Gastrocnemius medialis (tissue), 4 donors: ENCODE measurements around the gene CPLX4. TPM values are rescaled to one million over a fixed set of nuclear protein-coding genes. Genes with fewer than 3 reads are reported as not detected.
A peak's percentile ranks its signal among the peaks of the same experiment; 100 is the strongest.

Experiments
- ATAC-seq, 2 donors: fragments of 150-250 bp; one replicate each; pipeline ENCODE4 v1.9.1; 2016
- DNase-seq, 2 donors: peaks; one replicate each; pipeline ENCODE4 v3.0.0-alpha.2; 2019
- H3K27ac ChIP-seq, 4 donors: fragments of 200-600 bp; sonication (generic); 1 replicate in 1 of 4; 2 replicates in 3 of 4; pipeline ENCODE4 v1.5.1; 2016 to 2018; ENCODE audit warnings: mild to moderate bottlenecking in 2 of 4, moderate library complexity in 1 of 4
- H3K27me3 ChIP-seq, 3 donors: fragments of 200-600 bp; sonication (generic) in 2 of 3; 1 replicate in 1 of 3; 2 replicates in 2 of 3; pipeline versions ENCODE4 v1.5.1 to v1.6.0; 2016 to 2019; ENCODE audit warnings: mild to moderate bottlenecking in 1 of 3, moderate library complexity in 1 of 3
- H3K36me3 ChIP-seq, 2 donors: fragments of 200-600 bp; sonication (generic) in 1 of 2; one replicate each; pipeline ENCODE4 v1.5.1; 2017 to 2018
- H3K4me1 ChIP-seq, 2 donors: fragments of 200-600 bp; sonication (generic) in 1 of 2; one replicate each; pipeline ENCODE4 v1.5.1; 2016 to 2017; ENCODE audit warnings: mild to moderate bottlenecking in 2 of 2
- H3K4me3 ChIP-seq, 4 donors: fragments of 200-600 bp; sonication (generic) in 3 of 4; 1 replicate in 1 of 4; 2 replicates in 3 of 4; pipeline ENCODE4 v1.5.1; 2016 to 2019; ENCODE audit warnings: mild to moderate bottlenecking in 2 of 4
- H3K9me3 ChIP-seq, 3 donors: fragments of 200-600 bp; sonication (generic) in 2 of 3; 1 replicate in 1 of 3; 2 replicates in 2 of 3; pipeline ENCODE4 v1.5.1; 2016 to 2019
- CTCF ChIP-seq, 5 experiments: fragments of 450-650 bp in 3 of 5; fragments of 200-600 bp in 2 of 5; sonication (generic) in 2 of 5; IDR thresholded peaks in 4 of 5; conservative IDR thresholded peaks in 1 of 5; 1 replicate in 4 of 5; 2 replicates in 1 of 5; pipeline ENCODE4 v1.5.1; 2016 to 2019; ENCODE audit warnings: antibody characterized with exemption in 5 of 5, mild to moderate bottlenecking in 3 of 5, moderate library complexity in 3 of 5
- POLR2A ChIP-seq, 2 donors: fragments of 450-650 bp; IDR thresholded peaks; one replicate each; pipeline ENCODE4 v1.6.1; 2017; ENCODE audit warnings: antibody characterized with exemption in 2 of 2, mild to moderate bottlenecking in 2 of 2, moderate library complexity in 2 of 2
- in situ Hi-C, 4 donors: fragments of 200-750 bp; cut with MboI; loops; one replicate each; pipeline versions ENCODE4 v1.15.0 to v1.8.0; 2017; ENCODE audit warnings: low sequenced_read_pairs in 4 of 4
- intact Hi-C: fragments of 100-400 bp; cut with DNase I; formaldehyde crosslinking; loops from one replicate; pipeline ENCODE4 v1.15.1; 2023; ENCODE audit warnings: low total_unique reads
- total RNA-seq, 4 donors: library from RNA; depleted of rRNA; stranded (reverse); fragments of >200 nt; gene quantifications; one replicate each; pipeline versions ENCODE4 v1.1.0 to v1.2.3, GENCODE V29; 2016

Gene CPLX4
- total RNA-seq, 4 donors from 2014 or later: not detected

GRCh38 chr18:59272221-59272888 is 46.1 kb downstream of the CPLX4 start:
- in situ Hi-C loops: no loop called here
- Histone ChIP-seq H3K4me3 (peak overlapping the region; percentile 3 to 27 (median 24)), H3K27ac (no peak overlapping the region), H3K4me1 (peaks cover 0 to 6% of the 10 kb centered on the region in 2 donors), H3K27me3 (peaks cover 89 to 97% (median 93%) of the 10 kb centered on the region in 3 donors), H3K36me3 (no peaks in the 10 kb centered on the region), H3K9me3 (no peaks in the 10 kb centered on the region)
- ATAC-seq: no peak
- no peak for TF ChIP-seq CTCF (IDR thresholded peaks at IDR 0.05 in 4 of 5, conservative IDR thresholded peaks at IDR 0.05 in 1 of 5)
- TF ChIP-seq POLR2A (IDR thresholded peaks at IDR 0.05): no peak
- no peak for DNase-seq
- intact Hi-C loops: no loop called here

- no peaks in the 10 kb centered on the region for H3K9me3 ChIP-seq
- in situ Hi-C loops (no loop called here), intact Hi-C loops (no loop called here)
- H3K27ac ChIP-seq: no peak overlapping the region
- H3K36me3 ChIP-seq: no peaks in the 10 kb centered on the region
- TF ChIP-seq POLR2A (IDR thresholded peaks at IDR 0.05): no peak
- TF ChIP-seq CTCF (IDR thresholded peaks at IDR 0.05 in 4 of 5, conservative IDR thresholded peaks at IDR 0.05 in 1 of 5): no peak
- peaks cover 95 to 98% (median 96%) of the 10 kb centered on the region in 3 donors for H3K27me3 ChIP-seq
- peaks cover 0 to 6% of the 10 kb centered on the region in 2 donors for H3K4me1 ChIP-seq
- no peak for ATAC-seq
- no peak for DNase-seq
- peak overlapping the region in 1 of 4 donors; percentile 27 for H3K4me3 ChIP-seq
These were observed 46.7 kb downstream of the CPLX4 start for GRCh38 chr18:59271606-59272220.

GRCh38 chr18:59270689-59271257 is 47.7 kb downstream of the CPLX4 start:
- Histone ChIP-seq H3K4me1 (peaks cover 0 to 6% of the 10 kb centered on the region in 2 donors), H3K9me3 (no peaks in the 10 kb centered on the region), H3K27ac (no peak overlapping the region), H3K27me3 (peaks cover 96 to 98% (median 97%) of the 10 kb centered on the region in 3 donors), H3K4me3 (no peak overlapping the region), H3K36me3 (no peaks in the 10 kb centered on the region)
- DNase-seq: no peak
- intact Hi-C loops: no loop called here
- in situ Hi-C loops: no loop called here
- TF ChIP-seq CTCF (IDR thresholded peaks at IDR 0.05 in 4 of 5, conservative IDR thresholded peaks at IDR 0.05 in 1 of 5) (no peak), POLR2A (IDR thresholded peaks at IDR 0.05) (no peak)
- no peak for ATAC-seq

- Histone ChIP-seq H3K27me3 (peaks cover 97 to 98% (median 98%) of the 10 kb centered on the region in 3 donors), H3K9me3 (no peaks in the 10 kb centered on the region), H3K4me3 (no peak overlapping the region), H3K36me3 (no peaks in the 10 kb centered on the region), H3K4me1 (peaks cover 0 to 6% of the 10 kb centered on the region in 2 donors), H3K27ac (no peak overlapping the region)
- no peak for DNase-seq
- TF ChIP-seq POLR2A (IDR thresholded peaks at IDR 0.05) (no peak), CTCF (IDR thresholded peaks at IDR 0.05 in 4 of 5, conservative IDR thresholded peaks at IDR 0.05 in 1 of 5) (no peak)
- intact Hi-C loops (no loop called here), in situ Hi-C loops (no loop called here)
- no peak for ATAC-seq
These were observed 48.8 kb downstream of the CPLX4 start for GRCh38 chr18:59269563-59270119.
